T-helper 1 cell treated with Interleukin-12 subunit alpha and Interleukin-12 subunit beta and Interleukin-4 antibody, amounts not matched to agents 30 μg/mL and 1 μg/mL, for 36 hours (primary cell): ENCODE data around the gene DOCK2.
A peak's percentile ranks its signal among the peaks of the same experiment; 100 is the strongest.
"Not testable (repeated sequence)": the region's sequence is repeated elsewhere in the genome, so short reads cannot be mapped to it uniquely, and the experiment has no call there.

ENCODE experiments used
- H3K27ac Mint-ChIP-seq: one replicate; pipeline ENCODE4 v1.8.0; 2021; ENCODE audit warnings: mild to moderate bottlenecking, mixed read lengths
- H3K27me3 Mint-ChIP-seq: one replicate; pipeline ENCODE4 v1.8.0; 2021; ENCODE audit warnings: low read depth, mixed read lengths
- H3K36me3 Mint-ChIP-seq: one replicate; pipeline ENCODE4 v1.8.0; 2021; ENCODE audit warnings: low read depth, mixed read lengths
- H3K4me1 Mint-ChIP-seq: one replicate; pipeline ENCODE4 v1.8.0; 2021; ENCODE audit warnings: low read depth, mixed read lengths
- H3K4me3 Mint-ChIP-seq: one replicate; pipeline ENCODE4 v1.8.0; 2021; ENCODE audit warnings: mild to moderate bottlenecking, moderate library complexity, mixed read lengths
- H3K9me3 Mint-ChIP-seq: one replicate; pipeline ENCODE4 v1.8.0; 2021; ENCODE audit warnings: mixed read lengths

The DOCK2 gene

GRCh38 chr5:169651526-169651925 is 14.5 kb downstream of the DOCK2 start:
- peaks cover 53% of the 10 kb centered on the region for H3K36me3 Mint-ChIP-seq
- no peaks in the 10 kb centered on the region for H3K27me3 Mint-ChIP-seq
- H3K27ac Mint-ChIP-seq = peak overlapping the region; percentile 93

GRCh38 chr5:169652057-169652456 is 15.0 kb downstream of the DOCK2 start:
- Mint-ChIP-seq H3K36me3 (peaks cover 57% of the 10 kb centered on the region), H3K27ac (peak overlapping the region; percentile 88), H3K27me3 (no peaks in the 10 kb centered on the region), H3K4me3 (peak overlapping the region; percentile 70), H3K9me3 (no peaks in the 10 kb centered on the region), H3K4me1 (peaks cover 92% of the 10 kb centered on the region)

More at GRCh38 chr5:169651526-169651925, 14.5 kb downstream of the DOCK2 start:
- Mint-ChIP-seq H3K4me3 (peak overlapping the region; percentile 70), H3K9me3 (no peaks in the 10 kb centered on the region), H3K4me1 (peaks cover 89% of the 10 kb centered on the region)

- Mint-ChIP-seq H3K4me1 (peaks cover 88% of the 10 kb centered on the region), H3K4me3 (no peak overlapping the region), H3K27ac (peak overlapping the region; percentile 88), H3K36me3 (peaks cover 57% of the 10 kb centered on the region), H3K9me3 (no peaks in the 10 kb centered on the region), H3K27me3 (no peaks in the 10 kb centered on the region)
Measured at GRCh38 chr5:169653091-169653490, 16.0 kb downstream of the DOCK2 start.

- peaks cover 67% of the 10 kb centered on the region for H3K36me3 Mint-ChIP-seq
- peaks cover 78% of the 10 kb centered on the region for H3K4me1 Mint-ChIP-seq
- peak overlapping the region; percentile 51 for H3K4me3 Mint-ChIP-seq
- no peaks in the 10 kb centered on the region for H3K9me3 Mint-ChIP-seq
- H3K27me3 Mint-ChIP-seq = no peaks in the 10 kb centered on the region
- peak overlapping the region; percentile 81 for H3K27ac Mint-ChIP-seq
Measured at GRCh38 chr5:169655353-169655752, 18.3 kb downstream of the DOCK2 start.

GRCh38 chr5:169656125-169656901 is 19.2 kb downstream of the DOCK2 start:
- Mint-ChIP-seq H3K27me3 (no peaks in the 10 kb centered on the region), H3K36me3 (peaks cover 64% of the 10 kb centered on the region), H3K9me3 (peaks cover 1% of the 10 kb centered on the region), H3K4me1 (peaks cover 68% of the 10 kb centered on the region), H3K27ac (peak overlapping the region; percentile 81), H3K4me3 (peak overlapping the region; percentile 51)

GRCh38 chr5:169657127-169657526 is 20.1 kb downstream of the DOCK2 start:
- H3K36me3 Mint-ChIP-seq = peaks cover 67% of the 10 kb centered on the region
- H3K4me1 Mint-ChIP-seq = peaks cover 63% of the 10 kb centered on the region
- peak overlapping the region; percentile 68 for H3K4me3 Mint-ChIP-seq
- no peaks in the 10 kb centered on the region for H3K27me3 Mint-ChIP-seq
- peak overlapping the region; percentile 90 for H3K27ac Mint-ChIP-seq
- peaks cover 9% of the 10 kb centered on the region for H3K9me3 Mint-ChIP-seq

- not testable (repeated sequence) for H3K27me3 Mint-ChIP-seq, H3K4me3 Mint-ChIP-seq, H3K27ac Mint-ChIP-seq
- peaks cover 35% of the 10 kb centered on the region for H3K4me1 Mint-ChIP-seq
- peaks cover 56% of the 10 kb centered on the region for H3K36me3 Mint-ChIP-seq
- peaks cover 29% of the 10 kb centered on the region for H3K9me3 Mint-ChIP-seq
Measured at GRCh38 chr5:169662451-169662850, 25.4 kb downstream of the DOCK2 start.

GRCh38 chr5:169663537-169663936 is 26.5 kb downstream of the DOCK2 start:
- Mint-ChIP-seq H3K4me3 (no peak overlapping the region), H3K27me3 (no peaks in the 10 kb centered on the region), H3K36me3 (peaks cover 55% of the 10 kb centered on the region), H3K27ac (no peak overlapping the region), H3K4me1 (peaks cover 36% of the 10 kb centered on the region), H3K9me3 (peaks cover 29% of the 10 kb centered on the region)

- Mint-ChIP-seq H3K9me3 (peaks cover 27% of the 10 kb centered on the region), H3K4me3 (no peak overlapping the region), H3K27me3 (no peaks in the 10 kb centered on the region), H3K27ac (no peak overlapping the region), H3K36me3 (peaks cover 52% of the 10 kb centered on the region), H3K4me1 (peaks cover 48% of the 10 kb centered on the region)
Measured at GRCh38 chr5:169666365-169666764, 29.3 kb downstream of the DOCK2 start.

GRCh38 chr5:169667896-169668674 is 31.0 kb downstream of the DOCK2 start:
- Mint-ChIP-seq H3K4me1 (peaks cover 52% of the 10 kb centered on the region), H3K9me3 (peaks cover 11% of the 10 kb centered on the region), H3K36me3 (peaks cover 44% of the 10 kb centered on the region), H3K27ac (peak overlapping the region; percentile 7), H3K27me3 (no peaks in the 10 kb centered on the region), H3K4me3 (no peak overlapping the region)

GRCh38 chr5:169668732-169669131 is 31.7 kb downstream of the DOCK2 start:
- Mint-ChIP-seq H3K4me1 (peaks cover 46% of the 10 kb centered on the region), H3K27me3 (no peaks in the 10 kb centered on the region), H3K27ac (no peak overlapping the region), H3K9me3 (peaks cover 11% of the 10 kb centered on the region), H3K4me3 (no peak overlapping the region), H3K36me3 (peaks cover 40% of the 10 kb centered on the region)

GRCh38 chr5:169670769-169671525 is 33.9 kb downstream of the DOCK2 start:
- peak overlapping the region; percentile 92 for H3K27ac Mint-ChIP-seq
- H3K9me3 Mint-ChIP-seq = no peaks in the 10 kb centered on the region
- peak overlapping the region; percentile 1 for H3K4me3 Mint-ChIP-seq
- H3K27me3 Mint-ChIP-seq = no peaks in the 10 kb centered on the region
- H3K36me3 Mint-ChIP-seq = peaks cover 42% of the 10 kb centered on the region
- peaks cover 41% of the 10 kb centered on the region for H3K4me1 Mint-ChIP-seq

GRCh38 chr5:169682026-169682425 is 45.0 kb downstream of the DOCK2 start:
- Mint-ChIP-seq H3K9me3 (no peaks in the 10 kb centered on the region), H3K36me3 (peaks cover 59% of the 10 kb centered on the region), H3K4me3 (no peak overlapping the region), H3K4me1 (peaks cover 7% of the 10 kb centered on the region), H3K27me3 (no peaks in the 10 kb centered on the region), H3K27ac (no peak overlapping the region)

GRCh38 chr5:169686137-169686536 is 49.1 kb downstream of the DOCK2 start:
- Mint-ChIP-seq H3K27me3 (no peaks in the 10 kb centered on the region), H3K9me3 (no peaks in the 10 kb centered on the region), H3K36me3 (peaks cover 72% of the 10 kb centered on the region), H3K4me1 (peaks cover 10% of the 10 kb centered on the region), H3K4me3 (no peak overlapping the region), H3K27ac (peak overlapping the region; percentile 27)
